HEK293 (cell line): ENCODE data around the gene CHST15.

Experiments used
- ATF2 ChIP-seq: fragments of 450-650 bp; formaldehyde crosslinking; IDR thresholded peaks from 2 replicates; pipeline ENCODE4 v1.5.1; 2016; ENCODE audit warnings: missing biosample characterization, missing genetic modification characterization, low read depth
- CTCF ChIP-seq: fragments of 450-650 bp; formaldehyde crosslinking; IDR thresholded peaks from 2 replicates; pipeline ENCODE4 v1.5.1; 2016; ENCODE audit warnings: missing biosample characterization, missing genetic modification characterization
- KLF17 ChIP-seq: fragments of 450-650 bp; formaldehyde crosslinking; IDR thresholded peaks from 2 replicates; pipeline ENCODE4 v1.5.1; 2016; ENCODE audit warnings: missing biosample characterization, missing genetic modification characterization
- SETDB1 ChIP-seq: IDR thresholded peaks from one replicate; pipeline ENCODE4 v1.6.1; 2017; ENCODE audit warnings: mild to moderate bottlenecking, low read length, moderate library complexity, mixed read lengths; ENCODE audit not compliant: insufficient read length
- ZBTB11 ChIP-seq: fragments of 450-650 bp; formaldehyde crosslinking; conservative IDR thresholded peaks from 2 replicates; pipeline ENCODE4 v1.5.1; 2016; ENCODE audit warnings: low read depth, missing biosample characterization, missing genetic modification characterization
- ZNF26 ChIP-seq: fragments of 450-650 bp; formaldehyde crosslinking; IDR thresholded peaks from 2 replicates; pipeline ENCODE4 v1.5.1; 2016; ENCODE audit warnings: missing biosample characterization, missing genetic modification characterization
- ZNF274 ChIP-seq, 2 experiments: fragments of 200-500 bp in 1 of 2; fragments of 450-650 bp in 1 of 2; sonication (Bioruptor generic) in 1 of 2; formaldehyde crosslinking in 1 of 2; IDR thresholded peaks; 2 replicates each; pipeline versions ENCODE4 v1.5.1 to v1.6.1; 2014 to 2016; ENCODE audit warnings: borderline replicate concordance in 1 of 2, inconsistent platforms in 1 of 2, low read length in 1 of 2, missing biosample characterization in 1 of 2, missing genetic modification characterization in 1 of 2
- ZNF571 ChIP-seq: fragments of 450-650 bp; formaldehyde crosslinking; IDR thresholded peaks from 2 replicates; pipeline ENCODE4 v1.5.0; 2017; ENCODE audit warnings: missing biosample characterization, missing genetic modification characterization
- ZNF610 ChIP-seq: fragments of 450-650 bp; formaldehyde crosslinking; IDR thresholded peaks from 2 replicates; pipeline ENCODE4 v1.5.1; 2016; ENCODE audit warnings: missing biosample characterization, missing genetic modification characterization, borderline replicate concordance

- TF ChIP-seq CTCF (tag by site-specific recombination), result no peak
- TF ChIP-seq KLF17 (tag by site-specific recombination), result no peak
- no peak for TF ChIP-seq SETDB1
- no peak for TF ChIP-seq ZBTB11 (tag by site-specific recombination)
- no peak for TF ChIP-seq ZNF274 (IDR thresholded peaks at IDR 0.05; ENCODE audit: low read length)
- no peak for TF ChIP-seq ZNF274 (tag by site-specific recombination; IDR thresholded peaks at IDR 0.05; ENCODE audit: borderline replicate concordance)
- no peak for TF ChIP-seq ATF2 (tag by site-specific recombination)
- no peak for TF ChIP-seq ZNF26 (tag by site-specific recombination)
- no peak for TF ChIP-seq ZNF610 (tag by site-specific recombination)
- TF ChIP-seq ZNF571 (tag by site-specific recombination), result no peak
Measured at GRCh38 chr10:124027031-124027611, 66.3 kb downstream of the CHST15 start.
